Uterus (tissue), 4 donors: ENCODE measurements around the gene HNRNPAB. TPM values are rescaled to one million over a fixed set of nuclear protein-coding genes. Genes with fewer than 3 reads are reported as not detected.

Experiments used
- DNase-seq, 2 donors: peaks; one replicate each; pipeline ENCODE4 v3.0.0-alpha.2; 2019 to 2020
- H3K27ac ChIP-seq, 2 donors: fragments of 200-600 bp; sonication (generic); 1 replicate in 1 of 2; 2 replicates in 1 of 2; pipeline ENCODE4 v1.5.1; 2016 to 2018
- H3K27me3 ChIP-seq, 2 donors: fragments of 200-600 bp; sonication (generic); one replicate each; pipeline ENCODE4 v1.5.1; 2018 to 2019; ENCODE audit warnings: control low read depth in 1 of 2
- H3K36me3 ChIP-seq, 2 donors: fragments of 200-600 bp; sonication (generic); one replicate each; pipeline ENCODE4 v1.5.1; 2019; ENCODE audit warnings: control low read depth in 1 of 2
- H3K4me1 ChIP-seq, 2 donors: fragments of 200-600 bp; sonication (generic); one replicate each; pipeline ENCODE4 v1.5.1; 2018 to 2019; ENCODE audit warnings: control low read depth in 1 of 2
- H3K4me3 ChIP-seq, 2 donors: fragments of 200-600 bp; sonication (generic); 1 replicate in 1 of 2; 2 replicates in 1 of 2; pipeline ENCODE4 v1.5.1; 2018 to 2019; ENCODE audit warnings: mild to moderate bottlenecking in 1 of 2
- H3K9me3 ChIP-seq, 2 donors: fragments of 200-600 bp; sonication (generic); one replicate each; pipeline ENCODE4 v1.5.1; 2019; ENCODE audit warnings: control low read depth in 1 of 2
- POLR2A ChIP-seq, 2 donors: fragments of 450-650 bp; IDR thresholded peaks; one replicate each; pipeline ENCODE4 v1.6.1; 2016; ENCODE audit warnings: antibody characterized with exemption in 2 of 2, mild to moderate bottlenecking in 1 of 2, moderate library complexity in 1 of 2
- intact Hi-C: fragments of 100-400 bp; cut with DNase I; formaldehyde crosslinking; loops from one replicate; pipeline ENCODE4 v1.15.1; 2023; ENCODE audit warnings: low total_unique reads
- total RNA-seq, 4 donors: library from RNA; depleted of rRNA in 3 of 4; stranded (reverse); fragments of >200 nt in 3 of 4; gene quantifications; one replicate each; pipeline versions ENCODE4 v1.1.0 to v1.2.4, GENCODE V29; 2014 to 2023
- TF ChIP-seq, protein P1 (sequence below), 4 experiments: fragments of 200-600 bp in 2 of 4; fragments of 450-650 bp in 2 of 4; sonication (generic) in 2 of 4; IDR thresholded peaks; one replicate each; pipeline ENCODE4 v1.5.1; 2016 to 2019; ENCODE audit warnings: antibody characterized with exemption in 4 of 4, mild to moderate bottlenecking in 2 of 4, moderate library complexity in 1 of 4
- donor health status: DM: yes; HTN: yes; CAD: no.

HNRNPAB gene
- total RNA-seq, 4 donors from 2014 or later: 45.1 to 112 (median 73.4) TPM

GRCh38 chr5:178235588-178235974 is 31.2 kb downstream of the HNRNPAB start:
- intact Hi-C loops: no loop called here
- H3K4me1 ChIP-seq: peaks cover 0 to 12% of the 10 kb centered on the region in 2 donors
- no peak overlapping the region for H3K4me3 ChIP-seq
- H3K27ac ChIP-seq: no peak overlapping the region
- no peak for DNase-seq
- TF ChIP-seq, protein P1, sequence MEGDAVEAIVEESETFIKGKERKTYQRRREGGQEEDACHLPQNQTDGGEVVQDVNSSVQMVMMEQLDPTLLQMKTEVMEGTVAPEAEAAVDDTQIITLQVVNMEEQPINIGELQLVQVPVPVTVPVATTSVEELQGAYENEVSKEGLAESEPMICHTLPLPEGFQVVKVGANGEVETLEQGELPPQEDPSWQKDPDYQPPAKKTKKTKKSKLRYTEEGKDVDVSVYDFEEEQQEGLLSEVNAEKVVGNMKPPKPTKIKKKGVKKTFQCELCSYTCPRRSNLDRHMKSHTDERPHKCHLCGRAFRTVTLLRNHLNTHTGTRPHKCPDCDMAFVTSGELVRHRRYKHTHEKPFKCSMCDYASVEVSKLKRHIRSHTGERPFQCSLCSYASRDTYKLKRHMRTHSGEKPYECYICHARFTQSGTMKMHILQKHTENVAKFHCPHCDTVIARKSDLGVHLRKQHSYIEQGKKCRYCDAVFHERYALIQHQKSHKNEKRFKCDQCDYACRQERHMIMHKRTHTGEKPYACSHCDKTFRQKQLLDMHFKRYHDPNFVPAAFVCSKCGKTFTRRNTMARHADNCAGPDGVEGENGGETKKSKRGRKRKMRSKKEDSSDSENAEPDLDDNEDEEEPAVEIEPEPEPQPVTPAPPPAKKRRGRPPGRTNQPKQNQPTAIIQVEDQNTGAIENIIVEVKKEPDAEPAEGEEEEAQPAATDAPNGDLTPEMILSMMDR (IDR thresholded peaks at IDR 0.05): no peak
- TF ChIP-seq POLR2A (IDR thresholded peaks at IDR 0.05): no peak
- no peaks in the 10 kb centered on the region for H3K27me3 ChIP-seq
- no peaks in the 10 kb centered on the region for H3K9me3 ChIP-seq
- H3K36me3 ChIP-seq: no peaks in the 10 kb centered on the region

- Histone ChIP-seq H3K27me3 (no peaks in the 10 kb centered on the region), H3K9me3 (no peaks in the 10 kb centered on the region), H3K4me1 (peaks cover 0 to 7% of the 10 kb centered on the region in 2 donors), H3K4me3 (no peak overlapping the region), H3K36me3 (no peaks in the 10 kb centered on the region), H3K27ac (no peak overlapping the region)
- no peak for DNase-seq
- intact Hi-C loops: no loop called here
- no peak for TF ChIP-seq POLR2A (IDR thresholded peaks at IDR 0.05)
- TF ChIP-seq, protein P1 (IDR thresholded peaks at IDR 0.05): no peak
Measured at GRCh38 chr5:178236126-178236525, 31.8 kb downstream of the HNRNPAB start.

DNA sequence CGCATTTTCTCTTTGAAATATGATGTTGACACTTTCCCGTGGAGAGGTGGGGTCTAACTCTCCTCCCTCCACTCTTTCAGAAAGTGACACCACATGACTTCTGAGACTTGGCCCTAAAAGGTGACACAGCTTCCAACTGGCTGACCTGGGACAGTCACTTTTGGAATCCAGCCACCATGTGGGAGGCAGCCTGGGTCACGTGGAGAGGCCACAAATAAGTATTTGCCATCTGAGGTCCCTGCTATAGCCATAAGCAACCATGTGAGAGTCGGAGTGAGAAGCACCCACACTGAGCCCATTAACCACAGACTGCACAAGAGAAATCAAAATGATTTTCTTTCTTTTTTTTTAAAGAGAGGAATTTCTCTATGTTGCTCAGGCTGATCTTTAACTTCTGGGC is 32.3 kb downstream of the HNRNPAB start:
- intact Hi-C loops: no loop called here
- Histone ChIP-seq H3K27ac (no peak overlapping the region), H3K27me3 (no peaks in the 10 kb centered on the region), H3K4me3 (no peak overlapping the region), H3K36me3 (no peaks in the 10 kb centered on the region), H3K4me1 (peaks cover 0 to 1% of the 10 kb centered on the region in 2 donors), H3K9me3 (no peaks in the 10 kb centered on the region)
- DNase-seq: no peak
- TF ChIP-seq POLR2A (IDR thresholded peaks at IDR 0.05): no peak
- TF ChIP-seq, protein P1 (IDR thresholded peaks at IDR 0.05): no peak

DNA sequence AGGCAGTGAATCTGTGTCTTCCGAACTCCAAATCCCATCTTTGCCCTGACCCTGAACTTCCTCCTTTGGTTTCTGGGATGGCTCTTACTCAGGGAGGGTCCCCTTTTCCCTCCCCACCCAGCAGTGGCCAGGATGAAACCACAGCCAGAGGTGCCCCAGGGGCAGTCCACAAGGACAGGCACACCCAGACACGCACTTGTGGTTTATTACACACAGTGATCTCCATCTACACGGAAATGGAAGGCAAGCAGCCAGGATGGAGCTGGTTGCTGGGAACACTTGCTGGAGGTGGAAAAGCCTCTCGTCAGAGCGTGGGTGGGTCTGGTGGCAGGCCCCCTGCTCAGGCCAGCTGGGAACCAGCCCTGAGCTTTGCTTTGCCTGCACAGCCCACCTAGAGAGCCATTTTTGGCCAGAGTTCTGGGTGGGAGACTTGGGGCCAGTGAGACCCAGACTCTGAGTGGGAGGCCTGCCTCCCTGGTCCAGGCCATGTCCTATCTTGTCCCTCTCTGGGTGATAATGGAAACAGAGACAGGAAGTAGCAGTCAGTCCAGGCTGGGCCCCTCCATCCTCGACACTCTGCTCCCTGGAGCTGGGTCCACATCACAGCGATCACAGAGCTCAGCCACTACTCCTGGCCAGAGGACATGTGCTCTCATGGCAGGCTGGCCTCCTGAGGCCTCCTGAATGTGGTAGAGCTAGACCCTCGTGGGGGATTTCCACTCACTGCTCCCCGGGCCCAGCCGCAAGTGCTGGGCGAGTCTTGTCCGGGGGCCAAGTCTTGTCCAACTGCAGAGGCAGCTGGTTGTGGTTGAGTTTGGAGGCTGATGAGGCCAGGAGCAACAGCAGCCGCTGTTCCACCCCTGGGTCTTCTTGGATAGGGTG is 33.3 kb downstream of the HNRNPAB start:
- H3K27ac ChIP-seq: no peak overlapping the region
- DNase-seq: no peak
- H3K9me3 ChIP-seq: no peaks in the 10 kb centered on the region

DNA sequence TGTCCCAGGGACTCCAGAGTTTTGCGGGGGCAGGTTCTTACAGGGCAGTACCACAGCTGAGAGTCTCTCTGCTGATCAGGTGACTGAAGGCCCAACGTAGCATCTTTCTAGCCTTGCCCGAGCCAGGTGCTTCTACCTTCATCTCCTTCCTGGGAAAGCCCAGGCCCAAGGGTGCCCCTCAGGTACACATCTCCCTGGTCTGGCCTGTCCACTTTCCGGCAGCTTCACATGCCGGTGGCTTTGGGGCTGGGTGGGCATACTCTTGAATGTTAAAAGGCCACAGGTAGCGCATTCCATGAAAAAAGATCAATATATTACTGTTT is 33.9 kb downstream of the HNRNPAB start:
- H3K4me3 ChIP-seq: no peak overlapping the region
- intact Hi-C loops: no loop called here
- DNase-seq: no peak
- TF ChIP-seq, protein P1 (IDR thresholded peaks at IDR 0.05): no peak
- no peak for TF ChIP-seq POLR2A (IDR thresholded peaks at IDR 0.05)
- no peaks in the 10 kb centered on the region for H3K4me1 ChIP-seq
- H3K27me3 ChIP-seq: no peaks in the 10 kb centered on the region
- no peak overlapping the region for H3K27ac ChIP-seq
- no peaks in the 10 kb centered on the region for H3K36me3 ChIP-seq
- no peaks in the 10 kb centered on the region for H3K9me3 ChIP-seq

More for the DNA sequence above, 33.3 kb downstream of the HNRNPAB start:
- H3K4me3 ChIP-seq: no peak overlapping the region
- no peaks in the 10 kb centered on the region for H3K27me3 ChIP-seq
- H3K36me3 ChIP-seq: no peaks in the 10 kb centered on the region
- TF ChIP-seq, protein P1 (IDR thresholded peaks at IDR 0.05): no peak
- TF ChIP-seq POLR2A (IDR thresholded peaks at IDR 0.05): no peak
- no peaks in the 10 kb centered on the region for H3K4me1 ChIP-seq
- intact Hi-C loops: no loop called here
